Mesenchymal stem cell (in vitro differentiated cells and primary cell): ENCODE results near the gene HDGFL2.
A peak's percentile ranks its signal among the peaks of the same experiment; 100 is the strongest.

ENCODE experiments used
- DNase-seq: peaks from one replicate; pipeline ENCODE4 v3.0.0-alpha.2; 2013
- H2AFZ ChIP-seq: one replicate; pipeline ENCODE4 v1.6.1; 2013; ENCODE audit warnings: low read depth, mild to moderate bottlenecking, control low read depth, inconsistent platforms, low read length, moderate library complexity
- H2AK5ac ChIP-seq: 2 replicates; pipeline ENCODE4 v1.6.1; 2013; ENCODE audit warnings: low read length, moderate library complexity, mild to moderate bottlenecking, inconsistent platforms; ENCODE audit not compliant: severe bottlenecking
- H2BK120ac ChIP-seq: one replicate; pipeline ENCODE4 v1.6.1; 2013; ENCODE audit warnings: low read depth, mild to moderate bottlenecking, inconsistent platforms, low read length, moderate library complexity
- H2BK12ac ChIP-seq, 2 experiments: one replicate each; pipeline ENCODE4 v1.6.1; 2013; ENCODE audit warnings: inconsistent platforms in 2 of 2, low read length in 2 of 2, mild to moderate bottlenecking in 2 of 2, moderate library complexity in 2 of 2, control low read depth in 1 of 2
- H2BK15ac ChIP-seq: one replicate; pipeline ENCODE4 v1.6.1; 2013; ENCODE audit warnings: mild to moderate bottlenecking, low read depth, inconsistent platforms; ENCODE audit not compliant: poor library complexity, severe bottlenecking
- H2BK5ac ChIP-seq: 2 replicates; pipeline ENCODE4 v1.6.1; 2013; ENCODE audit warnings: low read depth, mild to moderate bottlenecking, low read length, control low read depth, inconsistent platforms; ENCODE audit not compliant: poor library complexity, severe bottlenecking
- H3K14ac ChIP-seq, 2 experiments: one replicate each; pipeline ENCODE4 v1.6.1; 2013; ENCODE audit warnings: inconsistent platforms in 2 of 2, low read length in 2 of 2, control low read depth in 1 of 2, mild to moderate bottlenecking in 1 of 2, moderate library complexity in 1 of 2
- H3K18ac ChIP-seq, 2 experiments: one replicate each; pipeline ENCODE4 v1.6.1; 2013; ENCODE audit warnings: inconsistent platforms in 2 of 2, low read length in 2 of 2, control low read depth in 1 of 2, low read depth in 1 of 2, mild to moderate bottlenecking in 1 of 2
- H3K23ac ChIP-seq, 2 experiments: one replicate each; pipeline ENCODE4 v1.6.1; 2013; ENCODE audit warnings: inconsistent platforms in 2 of 2, low read length in 2 of 2, mild to moderate bottlenecking in 2 of 2, moderate library complexity in 2 of 2, control low read depth in 1 of 2
- H3K27ac ChIP-seq: 2 replicates; pipeline ENCODE4 v1.5.1; 2013; ENCODE audit warnings: mild to moderate bottlenecking, moderate library complexity, low read length, control low read depth, inconsistent platforms; ENCODE audit not compliant: poor library complexity, severe bottlenecking
- H3K27me3 ChIP-seq, 2 experiments: 2 replicates each; pipeline versions ENCODE4 v1.6.1 to v1.7.0; 2013; ENCODE audit warnings: low read length in 2 of 2, mild to moderate bottlenecking in 2 of 2, moderate library complexity in 2 of 2, control low read depth in 1 of 2, inconsistent platforms in 1 of 2; ENCODE audit not compliant: control insufficient read depth in 1 of 2, insufficient read depth in 1 of 2
- H3K36me3 ChIP-seq, 2 experiments: 2 replicates each; pipeline versions ENCODE4 v1.6.1 to v1.7.0; 2013; ENCODE audit warnings: low read length in 2 of 2, control low read depth in 1 of 2, inconsistent platforms in 1 of 2, low read depth in 1 of 2, mild to moderate bottlenecking in 1 of 2; ENCODE audit not compliant: insufficient read depth in 2 of 2, control insufficient read depth in 1 of 2
- H3K4ac ChIP-seq, 2 experiments: one replicate each; pipeline ENCODE4 v1.6.1; 2013; ENCODE audit warnings: inconsistent platforms in 2 of 2, low read length in 2 of 2, mild to moderate bottlenecking in 2 of 2, moderate library complexity in 2 of 2, control low read depth in 1 of 2, low read depth in 1 of 2
- H3K4me1 ChIP-seq: 2 replicates; pipeline ENCODE4 v1.6.1; 2013; ENCODE audit warnings: low read depth, low read length, control low read depth; ENCODE audit not compliant: control insufficient read depth, insufficient read depth
- H3K4me2 ChIP-seq: 2 replicates; pipeline ENCODE4 v1.6.1; 2013; ENCODE audit warnings: low read length, mild to moderate bottlenecking, inconsistent platforms; ENCODE audit not compliant: poor library complexity, severe bottlenecking
- H3K4me3 ChIP-seq, 2 experiments: 2 replicates each; pipeline versions ENCODE4 v1.5.1 to v1.7.0; 2013; ENCODE audit warnings: low read length in 2 of 2, mild to moderate bottlenecking in 2 of 2, control low read depth in 1 of 2, low read depth in 1 of 2; ENCODE audit not compliant: insufficient read depth in 1 of 2
- H3K79me1 ChIP-seq: replicated peaks from 2 replicates; pipeline ENCODE4 v1.6.1; 2013; ENCODE audit warnings: mild to moderate bottlenecking, control low read depth, low read length, inconsistent platforms; ENCODE audit not compliant: poor library complexity, severe bottlenecking
- H3K9ac ChIP-seq: 2 replicates; pipeline ENCODE4 v1.7.0; 2013; ENCODE audit warnings: mild to moderate bottlenecking, low read length, moderate library complexity
- H3K9me3 ChIP-seq: 2 replicates; pipeline ENCODE4 v1.7.0; 2013; ENCODE audit warnings: mild to moderate bottlenecking, low read length; ENCODE audit not compliant: control insufficient read depth
- H4K8ac ChIP-seq: one replicate; pipeline ENCODE4 v1.6.1; 2013; ENCODE audit warnings: inconsistent platforms, mild to moderate bottlenecking, low read length, moderate library complexity
- H4K91ac ChIP-seq: one replicate; pipeline ENCODE4 v1.6.1; 2013; ENCODE audit warnings: mild to moderate bottlenecking, low read length, inconsistent platforms
- WGBS: methylation state at CpG from one replicate; pipeline ENCODE4 v1.1.7; 2013; ENCODE audit warnings: mixed read lengths; 5-methylcytosine and 5-hydroxymethylcytosine counted together

HDGFL2 gene

GRCh38 chr19:4534836-4535658 lies 63.0 kb downstream of the HDGFL2 start, which contains the start of gene PLIN5:
Gene PLIN5, minus strand, starts transcription at chr19:4535224. Its CDS starts 1,150 bp downstream, at chr19:4534074.
- Histone ChIP-seq H2AFZ (no peak within 1 kb of the TSS), H3K27me3 (peaks cover 45 to 81% of the 10 kb centered on the region in 2 experiments), H2BK15ac (no peak within 1 kb of the TSS), H3K4me3 (no peak within 1 kb of the TSS), H3K9me3 (no peaks in the 10 kb centered on the region), H3K79me1 (no peaks in the 10 kb centered on the region), H3K4me2 (peak within 1 kb of the TSS; percentile 26), H3K4ac (no peak within 1 kb of the TSS), H3K27ac (no peak within 1 kb of the TSS), H3K23ac (no peak within 1 kb of the TSS), H4K91ac (no peak within 1 kb of the TSS), H3K36me3 (no peaks in the 10 kb centered on the region), H3K4me1 (peaks cover 12% of the 10 kb centered on the region), H2BK12ac (no peak within 1 kb of the TSS), H2BK120ac (no peak within 1 kb of the TSS), H3K9ac (no peak within 1 kb of the TSS), H2BK5ac (no peak within 1 kb of the TSS), H4K8ac (no peak within 1 kb of the TSS), H3K14ac (no peak within 1 kb of the TSS), H3K18ac (no peak within 1 kb of the TSS), H2AK5ac (no peak within 1 kb of the TSS)
- WGBS = 15% methylated on average over 43 of the region's 49 CpGs
- DNase-seq = peak; percentile 38

DNA sequence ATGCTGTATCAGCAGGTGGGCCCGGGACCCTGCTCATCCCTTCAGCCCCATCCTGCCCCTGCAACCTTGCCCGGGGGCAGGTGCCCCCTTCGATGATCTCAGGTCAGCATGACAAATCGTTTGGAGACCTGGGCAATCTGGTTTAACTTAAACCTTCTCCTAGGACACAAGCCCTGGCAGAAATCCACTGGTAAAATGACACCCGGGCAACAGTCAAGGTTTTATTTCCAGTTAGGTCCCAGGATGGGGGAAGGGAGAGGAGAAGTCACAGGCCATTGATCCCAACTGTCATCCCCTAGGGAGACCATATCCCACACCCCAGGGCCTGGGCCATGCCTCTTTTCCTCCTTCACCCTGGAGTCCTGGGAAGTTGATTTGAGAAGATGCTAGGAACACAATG lies 64.7 kb downstream of the HDGFL2 start:
- H2BK120ac ChIP-seq = no peak overlapping the region
- H3K36me3 ChIP-seq = no peaks in the 10 kb centered on the region
- WGBS = 91% methylated on average over 2 of the region's 5 CpGs
- peaks cover 4% of the 10 kb centered on the region for H3K9me3 ChIP-seq
- no peak overlapping the region for H3K23ac ChIP-seq
- peaks cover 11% of the 10 kb centered on the region for H3K4me1 ChIP-seq
- no peak overlapping the region for H3K9ac ChIP-seq
- no peak overlapping the region for H4K8ac ChIP-seq
- DNase-seq = no peak
- no peak overlapping the region for H2BK12ac ChIP-seq
- no peak overlapping the region for H2AFZ ChIP-seq
- no peak overlapping the region for H3K4me3 ChIP-seq
- H3K4me2 ChIP-seq = no peak overlapping the region
- H4K91ac ChIP-seq = no peak overlapping the region
- no peak overlapping the region for H2BK5ac ChIP-seq
- H3K18ac ChIP-seq = no peak overlapping the region
- H3K79me1 ChIP-seq = no peaks in the 10 kb centered on the region
- H3K27me3 ChIP-seq = peaks cover 42 to 74% of the 10 kb centered on the region in 2 experiments
- no peak overlapping the region for H2BK15ac ChIP-seq
- H3K4ac ChIP-seq = no peak overlapping the region
- H3K27ac ChIP-seq = no peak overlapping the region
- H3K14ac ChIP-seq = no peak overlapping the region
- H2AK5ac ChIP-seq = no peak overlapping the region

GRCh38 chr19:4537953-4538600 lies 66.0 kb downstream of the HDGFL2 start:
- Histone ChIP-seq H2AK5ac (no peak overlapping the region), H3K4ac (no peak overlapping the region), H3K4me2 (no peak overlapping the region), H3K4me1 (peaks cover 11% of the 10 kb centered on the region), H3K79me1 (no peaks in the 10 kb centered on the region), H2BK15ac (no peak overlapping the region), H3K27me3 (peaks cover 42 to 68% of the 10 kb centered on the region in 2 experiments), H3K23ac (no peak overlapping the region), H3K27ac (no peak overlapping the region), H3K9ac (no peak overlapping the region), H3K18ac (no peak overlapping the region), H4K8ac (no peak overlapping the region), H3K9me3 (peaks cover 4% of the 10 kb centered on the region), H2BK12ac (no peak overlapping the region), H2AFZ (no peak overlapping the region), H4K91ac (no peak overlapping the region), H3K14ac (no peak overlapping the region), H3K4me3 (no peak overlapping the region), H2BK5ac (no peak overlapping the region), H2BK120ac (no peak overlapping the region), H3K36me3 (peaks cover 0 to 4% of the 10 kb centered on the region in 2 experiments)
- 84% methylated on average over 27 of the region's 27 CpGs for WGBS
- DNase-seq = no peak

DNA sequence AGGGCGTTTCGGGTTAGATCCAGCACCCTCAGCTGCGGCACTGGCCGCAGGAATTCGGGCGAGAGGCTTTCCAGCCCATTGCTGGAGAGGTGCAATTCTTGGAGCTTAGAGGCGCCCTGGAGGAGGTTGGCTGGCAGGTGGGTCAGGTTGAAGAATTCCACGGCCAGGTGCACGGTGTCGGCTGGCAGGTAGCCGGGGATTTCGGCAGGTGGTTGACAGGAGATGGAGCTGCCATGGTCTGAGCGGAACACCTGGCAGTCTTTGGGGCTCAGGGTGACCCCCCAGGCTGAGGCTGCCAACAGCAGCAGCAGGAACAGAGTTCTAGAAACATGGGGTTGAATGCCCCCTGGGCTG lies 66.5 kb downstream of the HDGFL2 start:
- H4K91ac ChIP-seq = no peak overlapping the region
- no peak overlapping the region for H3K4me2 ChIP-seq
- H2BK12ac ChIP-seq = no peak overlapping the region
- H3K9me3 ChIP-seq = peaks cover 4% of the 10 kb centered on the region
- H3K23ac ChIP-seq = no peak overlapping the region
- 88% methylated on average over 13 of the region's 13 CpGs for WGBS
- H3K9ac ChIP-seq = no peak overlapping the region
- no peak overlapping the region for H4K8ac ChIP-seq
- no peak overlapping the region for H2BK120ac ChIP-seq
- H3K79me1 ChIP-seq = no peaks in the 10 kb centered on the region
- H3K4me1 ChIP-seq = peaks cover 11% of the 10 kb centered on the region
- H3K27me3 ChIP-seq = peaks cover 39 to 64% of the 10 kb centered on the region in 2 experiments
- no peak overlapping the region for H2AK5ac ChIP-seq
- H3K4me3 ChIP-seq = no peak overlapping the region
- no peak overlapping the region for H2AFZ ChIP-seq
- H2BK15ac ChIP-seq = no peak overlapping the region
- H3K36me3 ChIP-seq = peaks cover 0 to 6% of the 10 kb centered on the region in 2 experiments
- no peak overlapping the region for H3K4ac ChIP-seq
- no peak overlapping the region for H3K18ac ChIP-seq
- no peak overlapping the region for H3K27ac ChIP-seq
- H3K14ac ChIP-seq = no peak overlapping the region
- DNase-seq = no peak
- no peak overlapping the region for H2BK5ac ChIP-seq
